K562 (cell line): ENCODE measurements around the gene IRAK4. TPM values are rescaled to one million over a fixed set of nuclear protein-coding genes. Genes with fewer than 3 reads are reported as not detected.

Source experiments
- ATAC-seq: fragments of 200-7000 bp; cut with Tn5 transposase; 3 replicates; pipeline ENCODE4 v1.9.1; 2020; ENCODE audit warnings: moderate library complexity
- BruUV-seq: library from RNA; stranded (reverse); fragments of 400-500 nt; replicated peaks from 2 replicates; lab custom pipeline; 2021; lab: Mats Ljungman, UMichigan
- CTCF ChIA-PET: fragments of 300-600 bp; formaldehyde crosslinking; extraction: SDS; loops from one replicate; lab custom pipeline; 2021; ENCODE audit warnings: low intra/inter-chr PET ratio; lab: Yijun Ruan, JAX
- POLR2A ChIA-PET: fragments of 300-600, 350-650 bp; sonication (Branson Sonifier 250); formaldehyde crosslinking; extraction: SDS; loops from one replicate; lab custom pipeline; 2021; ENCODE audit warnings: antibody characterized with exemption, inconsistent platforms; lab: Yijun Ruan, JAX
- DNase-seq, 4 experiments: peaks; one replicate each; pipeline versions ENCODE4 v3.0.0 to v3.0.0-alpha.2; 2011 to 2018; ENCODE audit warnings: low spot score in 3 of 4, mixed read lengths in 3 of 4; ENCODE audit errors: extremely low read depth in 1 of 4
- FAIRE-seq: peaks from 2 replicates; lab custom pipeline; 2011; peaks lifted over from hg19 to GRCh38; lab: Jason Lieb, UNC
- H2AFZ ChIP-seq: 2 replicates; pipeline ENCODE4 v1.6.0; 2011; ENCODE audit warnings: low read depth, low read length, control low read depth, inconsistent platforms
- H3K27ac ChIP-seq: fragments of 200-600 bp; 3 replicates; pipeline ENCODE4 v1.8.0; 2011; ENCODE audit warnings: low read depth, mild to moderate bottlenecking, control low read depth, inconsistent platforms, low read length, moderate library complexity, mixed read lengths; ENCODE audit errors: extremely low read depth
- H3K27me3 ChIP-seq, 2 experiments: fragments of 300-600 bp in 1 of 2; 2 replicates in 1 of 2; 3 replicates in 1 of 2; pipeline versions ENCODE4 v1.6.0 to v1.8.0; 2011; ENCODE audit warnings: inconsistent platforms in 2 of 2, low read length in 2 of 2, mild to moderate bottlenecking in 1 of 2, mixed read lengths in 1 of 2, moderate library complexity in 1 of 2; ENCODE audit not compliant: control insufficient read depth in 2 of 2, insufficient read depth in 2 of 2
- H3K36me3 ChIP-seq: fragments of 300-600 bp; 3 replicates; pipeline ENCODE4 v1.8.0; 2011; ENCODE audit warnings: mild to moderate bottlenecking, low read length, inconsistent platforms; ENCODE audit not compliant: control insufficient read depth, insufficient read depth
- H3K4me1 ChIP-seq, 2 experiments: fragments of 200-600 bp in 1 of 2; replicated peaks in 1 of 2; 2 replicates in 1 of 2; 3 replicates in 1 of 2; pipeline versions ENCODE4 v1.5.1 to v1.8.0; 2011; ENCODE audit warnings: inconsistent platforms in 2 of 2, low read length in 2 of 2, mild to moderate bottlenecking in 1 of 2, mixed read lengths in 1 of 2, moderate library complexity in 1 of 2; ENCODE audit not compliant: control insufficient read depth in 2 of 2, insufficient read depth in 2 of 2
- H3K4me2 ChIP-seq: 2 replicates; pipeline ENCODE4 v1.6.1; 2011; ENCODE audit warnings: low read length, control low read depth, inconsistent platforms, mixed read lengths; ENCODE audit not compliant: insufficient read depth
- H3K4me3 ChIP-seq: fragments of 200-600 bp; sonication (generic), shearing (Covaris generic); 2 replicates; pipeline ENCODE4 v1.5.1; 2016; ENCODE audit warnings: control low read depth, inconsistent platforms
- H3K79me2 ChIP-seq: fragments of 200-600 bp; 3 replicates; pipeline ENCODE4 v1.8.0; 2011; ENCODE audit warnings: low read length, inconsistent platforms; ENCODE audit not compliant: control insufficient read depth, insufficient read depth
- H3K9ac ChIP-seq, 2 experiments: 2 replicates each; pipeline versions ENCODE4 v1.6.0 to v1.6.1; 2011; ENCODE audit warnings: low read depth in 2 of 2, low read length in 2 of 2, control low read depth in 1 of 2, inconsistent platforms in 1 of 2, mild to moderate bottlenecking in 1 of 2, mixed read lengths in 1 of 2; ENCODE audit not compliant: insufficient read depth in 1 of 2
- H3K9me1 ChIP-seq: one replicate; pipeline ENCODE4 v1.6.0; 2011; ENCODE audit warnings: inconsistent platforms, mild to moderate bottlenecking, low read length, moderate library complexity; ENCODE audit not compliant: control insufficient read depth, insufficient read depth
- H3K9me3 ChIP-seq: replicated peaks from 2 replicates; pipeline ENCODE4 v1.5.1; 2011; ENCODE audit warnings: low read depth, low read length, inconsistent platforms; ENCODE audit not compliant: control insufficient read depth, insufficient read depth
- H4K20me1 ChIP-seq: replicated peaks from 2 replicates; pipeline ENCODE4 v1.6.1; 2011; ENCODE audit warnings: low read length, inconsistent platforms, mixed read lengths; ENCODE audit not compliant: control insufficient read depth, insufficient read depth
- CCAR2 ChIP-seq: fragments of 200-400 bp; formaldehyde crosslinking; IDR thresholded peaks from 2 replicates; pipeline ENCODE4 v1.6.1; 2017; ENCODE audit warnings: mild to moderate bottlenecking, low read depth, low read length
- CEBPG ChIP-seq, 3 experiments: fragments of 200-800 bp in 1 of 3; sonication (Bioruptor generic) in 1 of 3; sonication (generic) in 1 of 3; formaldehyde crosslinking in 1 of 3; IDR thresholded peaks in 2 of 3; conservative IDR thresholded peaks in 1 of 3; 2 replicates each; pipeline versions ENCODE4 v1.6.1 to v1.8.0; 2016 to 2022; ENCODE audit warnings: missing compliant biosample characterization in 2 of 3, missing genetic modification characterization in 2 of 3, mild to moderate bottlenecking in 1 of 3, missing genetic modification reagents in 1 of 3
- E2F8 ChIP-seq: fragments of 450-650 bp; IDR thresholded peaks from 2 replicates; pipeline ENCODE4 v1.7.1; 2018; ENCODE audit warnings: mild to moderate bottlenecking, low read depth; ENCODE audit not compliant: partially characterized antibody
- ETS2 ChIP-seq: IDR thresholded peaks from 2 replicates; pipeline ENCODE4 v1.6.1; 2016; ENCODE audit warnings: borderline replicate concordance, missing genetic modification characterization, mild to moderate bottlenecking, moderate library complexity, missing compliant biosample characterization; ENCODE audit not compliant: poor library complexity, severe bottlenecking
- EZH2 ChIP-seq: IDR thresholded peaks from 2 replicates; pipeline ENCODE4 v1.6.1; 2012; ENCODE audit warnings: low read depth, mild to moderate bottlenecking, inconsistent platforms, low read length, borderline replicate concordance
- OTX1 ChIP-seq: fragments of 450-650 bp; formaldehyde crosslinking; IDR thresholded peaks from 2 replicates; pipeline ENCODE4 v1.4.0; 2022; ENCODE audit warnings: mild to moderate bottlenecking
- POLR2H ChIP-seq: IDR thresholded peaks from 2 replicates; pipeline ENCODE4 v1.6.1; 2016; ENCODE audit warnings: missing genetic modification characterization, low read depth, mild to moderate bottlenecking, control low read depth, missing compliant biosample characterization, moderate library complexity
- PTBP1 ChIP-seq: fragments of 200-400 bp; formaldehyde crosslinking; IDR thresholded peaks from 2 replicates; pipeline ENCODE4 v1.6.1; 2017; ENCODE audit warnings: low read depth, low read length
- SMAD2 ChIP-seq: fragments of 150-350 bp; IDR thresholded peaks from 2 replicates; pipeline ENCODE4 v1.6.1; 2014; ENCODE audit warnings: low read depth, mild to moderate bottlenecking, low read length
- TARDBP ChIP-seq: fragments of 450-650 bp; IDR thresholded peaks from 2 replicates; pipeline ENCODE4 v1.6.1; 2016
- ZBTB26 ChIP-seq: fragments of 450-650 bp; formaldehyde crosslinking; IDR thresholded peaks from 2 replicates; pipeline ENCODE4 v1.4.0; 2022; ENCODE audit warnings: missing genetic modification characterization
- ZBTB9 ChIP-seq: fragments of 450-650 bp; formaldehyde crosslinking; IDR thresholded peaks from 2 replicates; pipeline ENCODE4 v1.4.0; 2020; ENCODE audit warnings: mild to moderate bottlenecking, moderate library complexity
- ZFP91 ChIP-seq: sonication (generic); formaldehyde crosslinking; IDR thresholded peaks from 2 replicates; pipeline ENCODE4 v1.8.0; 2022; ENCODE audit warnings: mild to moderate bottlenecking, missing genetic modification reagents
- ZKSCAN1 ChIP-seq: fragments of 150-350 bp; IDR thresholded peaks from 2 replicates; pipeline ENCODE4 v1.6.1; 2016; ENCODE audit warnings: low read depth, low read length
- ZKSCAN8 ChIP-seq: fragments of 200-800 bp; sonication (Bioruptor generic); IDR thresholded peaks from 2 replicates; pipeline ENCODE4 v1.6.1; 2016; ENCODE audit warnings: missing genetic modification characterization, missing compliant biosample characterization
- WGBS: fragments of 100-300 bp; shearing (Covaris generic); methylation state at CpG from one replicate; pipeline ENCODE4 v1.1.6; 2016; ENCODE audit warnings: low coverage, mixed read lengths; ENCODE audit not compliant: insufficient coverage; ENCODE audit errors: missing lambda C conversion rate; 5-methylcytosine and 5-hydroxymethylcytosine counted together
- in situ Hi-C: fragments of 300-500 bp; cut with MboI; formaldehyde crosslinking; loops from 4 replicates; pipeline ENCODE4 v1.15.0; 2018; ENCODE audit warnings: inconsistent platforms, mixed read lengths
- intact Hi-C: fragments of 100-400 bp; cut with micrococcal nuclease; formaldehyde crosslinking; loops from 2 replicates; pipeline ENCODE4 v1.14.2; 2022
- polyA plus RNA-seq, 8 experiments: library from polyadenylated mRNA; depleted of rRNA in 4 of 8; stranded (reverse) in 5 of 8; unstranded in 3 of 8; fragments of >200 nt; fragmentation: Nextera tagmentation in 2 of 8; fragmentation: Illumina TruSeq in 1 of 8; extraction: Ambion mirVana in 2 of 8; extraction: Trizol in 1 of 8; gene quantifications; 2 replicates each; pipeline versions ENCODE4 v1.2.1 to v1.2.3, GENCODE V29; 2011 to 2014; ENCODE audit warnings: inconsistent platforms in 1 of 8, missing spikeins in 1 of 8
- total RNA-seq, 7 experiments: library from RNA; depleted of rRNA in 6 of 7; stranded (reverse); fragments of >200 nt in 6 of 7; fragmentation: Illumina TruSeq in 2 of 7; extraction: Trizol in 2 of 7; gene quantifications; 2 replicates each; pipeline versions ENCODE4 v1.2.1 to v1.2.3, GENCODE V29; 2011 to 2021; ENCODE audit warnings: low replicate concordance in 1 of 7

IRAK4 gene
- total and polyA plus RNA-seq, 9 of the 15 experiments (the other 6 are each of a cell fraction or from before 2014, with no cell fraction given), result 10.8 to 34.5 (median 16.0) TPM

GRCh38 chr12:43758247-43758727 lies 464 bp upstream of the IRAK4 start:
- Histone ChIP-seq H3K4me2 (peak overlapping the region; percentile 98), H3K27ac (peak overlapping the region; percentile 81), H2AFZ (peak overlapping the region; percentile 93), H4K20me1 (no peaks in the 10 kb centered on the region), H3K4me3 (peak overlapping the region; percentile 73), H3K79me2 (peaks cover 86% of the 10 kb centered on the region), H3K9me1 (no peaks in the 10 kb centered on the region), H3K9ac (peak overlapping the region; percentile 85 to 92), H3K4me1 (peaks cover 4 to 13% of the 10 kb centered on the region in 2 experiments; a peak in 3 of 5 replicates), H3K36me3 (peaks cover 25% of the 10 kb centered on the region), H3K27me3 (no peaks in the 10 kb centered on the region), H3K9me3 (no peaks in the 10 kb centered on the region)
- BruUV-seq, result TSS peak; percentile 71
- in situ Hi-C loops, result no loop called here
- peak; percentile 61 for FAIRE-seq
- peak; percentile 57 for ATAC-seq
- DNase-seq, result peak; percentile 43 to 64 (median 52)
- intact Hi-C loops, result loop anchor here (1.0 to 5.0 kb wide), 2 partner anchors 49 to 124 kb away; partner anchors contain the start of gene TWF1
- 0% methylated on average over 13 of the region's 18 CpGs for WGBS
- ChIA-PET POLR2A (interaction anchor here (1.0 to 1.3 kb wide), 2 partner anchors 9 to 19 kb away, joined by 4 to 5 read pairs; no protein-coding TSS in a partner anchor), CTCF (interaction anchor here (0.9 to 1.4 kb wide), 2 partner anchors 124 to 125 kb away, joined by 3 to 6 read pairs; no protein-coding TSS in a partner anchor)
- no peak for TF ChIP-seq ZBTB26
- no peak for TF ChIP-seq EZH2
- TF ChIP-seq PTBP1, result no peak
- TF ChIP-seq SMAD2, result no peak
- TF ChIP-seq POLR2H (tag), result no peak
- no peak for TF ChIP-seq ZBTB9
- TF ChIP-seq E2F8, result no peak
- no peak for TF ChIP-seq ETS2 (tag)
- TF ChIP-seq TARDBP, result no peak
- TF ChIP-seq CEBPG (CRISPR knock-in tag; IDR thresholded peaks at IDR 0.05), result no peak
- no peak for TF ChIP-seq CEBPG (tag; conservative IDR thresholded peaks at IDR 0.05 in 1 of 2, IDR thresholded peaks at IDR 0.05 in 1 of 2)
- TF ChIP-seq ZFP91 (CRISPR knock-in tag), result no peak
- TF ChIP-seq CCAR2, result no peak
- TF ChIP-seq ZKSCAN1, result no peak
- TF ChIP-seq ZKSCAN8 (CRISPR knock-in tag), result no peak
- 0 out of 2 replicates have a peak, but pooled peaks have one; percentile 87 for TF ChIP-seq OTX1 (CRISPR knock-in tag)
